AG10803 (cell line): Measurements from ENCODE around the gene APIP.
A peak's percentile ranks its signal among the peaks of the same experiment; 100 is the strongest.

Source experiments
- DNase-seq: peaks from one replicate; pipeline ENCODE4 v3.0.0; 2010; ENCODE audit warnings: low read depth
- H3K4me3 ChIP-seq: 2 replicates; pipeline ENCODE4 v1.5.1; 2011; ENCODE audit warnings: mild to moderate bottlenecking, low read length, control low read depth
- CTCF ChIP-seq: conservative IDR thresholded peaks from 2 replicates; pipeline ENCODE4 v1.5.1; 2011; ENCODE audit warnings: mild to moderate bottlenecking, low read length, control low read depth, inconsistent platforms

APIP gene

GRCh38 chr11:34910817-34911216, 5.4 kb downstream of the APIP start:
- no peak for TF ChIP-seq CTCF
- no peak for DNase-seq
- no peak overlapping the region for H3K4me3 ChIP-seq

- H3K4me3 ChIP-seq, result no peak overlapping the region
- TF ChIP-seq CTCF, result no peak
- peak; percentile 5 for DNase-seq
Measured at GRCh38 chr11:34909955-34910354, 6.2 kb downstream of the APIP start.

- no peak overlapping the region for H3K4me3 ChIP-seq
- no peak for TF ChIP-seq CTCF
- no peak for DNase-seq
Measured at GRCh38 chr11:34909415-34909814, 6.8 kb downstream of the APIP start.

GRCh38 chr11:34907934-34908593, 8.1 kb downstream of the APIP start:
- no peak for DNase-seq
- no peak overlapping the region for H3K4me3 ChIP-seq

GRCh38 chr11:34905666-34906065, 10.5 kb downstream of the APIP start:
- H3K4me3 ChIP-seq, result no peak overlapping the region
- no peak for TF ChIP-seq CTCF
- no peak for DNase-seq

More at GRCh38 chr11:34907934-34908593, 8.1 kb downstream of the APIP start:
- TF ChIP-seq CTCF, result no peak

- DNase-seq, result no peak
- no peak for TF ChIP-seq CTCF
- H3K4me3 ChIP-seq, result no peak overlapping the region
Measured at GRCh38 chr11:34904421-34904955, 11.7 kb downstream of the APIP start.

- DNase-seq, result no peak
- H3K4me3 ChIP-seq, result no peak overlapping the region
- TF ChIP-seq CTCF, result no peak
Measured at GRCh38 chr11:34899633-34900016, 16.6 kb downstream of the APIP start.
